ENCODE results near the gene DR1. TPM values are rescaled to one million over a fixed set of nuclear protein-coding genes. Genes with fewer than 3 reads are reported as not detected.

The DR1 gene
- total and polyA plus RNA-seq, 8 donors: 54.7 to 65.8 (median 60.2) TPM

- intact Hi-C loops (cut with DNase I): no loop called here
- ATAC-seq: no peak
These were observed 54.1 kb downstream of the DR1 start for GRCh38 chr1:93399781-93400180.

GRCh38 chr1:93408203-93408602, 62.5 kb downstream of the DR1 start:
- no peak for DNase-seq
- no peak for ATAC-seq
- Histone ChIP-seq H3K4me3 (no peak overlapping the region), H3K27ac (no peak overlapping the region), H3K4me1 (no peaks in the 10 kb centered on the region), H3K27me3 (no peaks in the 10 kb centered on the region), H3K36me3 (no peaks in the 10 kb centered on the region), H3K9me3 (no peaks in the 10 kb centered on the region)
- TF ChIP-seq CTCF (IDR thresholded peaks at IDR 0.05): no peak
- intact Hi-C loops (cut with DNase I): no loop called here

More at GRCh38 chr1:93399781-93400180, 54.1 kb downstream of the DR1 start:
- no peaks in the 10 kb centered on the region for H3K36me3 ChIP-seq
- H3K27ac ChIP-seq: no peak overlapping the region
- TF ChIP-seq CTCF (IDR thresholded peaks at IDR 0.05): no peak
- no peak for DNase-seq
- H3K4me3 ChIP-seq: no peak overlapping the region
- H3K9me3 ChIP-seq: no peaks in the 10 kb centered on the region
- H3K27me3 ChIP-seq: no peaks in the 10 kb centered on the region
- H3K4me1 ChIP-seq: no peaks in the 10 kb centered on the region

- no peak for TF ChIP-seq CTCF (IDR thresholded peaks at IDR 0.05)
- no peak overlapping the region for H3K4me3 ChIP-seq
- ATAC-seq (no peak), DNase-seq (no peak)
- no peaks in the 10 kb centered on the region for H3K9me3 ChIP-seq
- H3K27me3 ChIP-seq: no peaks in the 10 kb centered on the region
- no peaks in the 10 kb centered on the region for H3K36me3 ChIP-seq
- peaks cover 0 to 5% of the 10 kb centered on the region in 2 donors for H3K4me1 ChIP-seq
- intact Hi-C loops (cut with DNase I): no loop called here
- no peak overlapping the region for H3K27ac ChIP-seq
These were observed 65.3 kb downstream of the DR1 start for GRCh38 chr1:93411000-93411399.

GRCh38 chr1:93414749-93415148, 69.0 kb downstream of the DR1 start:
- DNase-seq (no peak), ATAC-seq (no peak)
- no peak overlapping the region for H3K4me3 ChIP-seq
- H3K9me3 ChIP-seq: no peaks in the 10 kb centered on the region
- H3K4me1 ChIP-seq: peaks cover 0 to 5% of the 10 kb centered on the region in 2 donors
- intact Hi-C loops (cut with DNase I): no loop called here
- TF ChIP-seq CTCF (IDR thresholded peaks at IDR 0.05): no peak
- H3K36me3 ChIP-seq: no peaks in the 10 kb centered on the region
- no peaks in the 10 kb centered on the region for H3K27me3 ChIP-seq
- H3K27ac ChIP-seq: no peak overlapping the region

GRCh38 chr1:93415296-93415695, 69.6 kb downstream of the DR1 start:
- H3K27me3 ChIP-seq: no peaks in the 10 kb centered on the region
- H3K36me3 ChIP-seq: no peaks in the 10 kb centered on the region
- H3K4me1 ChIP-seq: peaks cover 0 to 5% of the 10 kb centered on the region in 2 donors
- H3K4me3 ChIP-seq: no peak overlapping the region
- no peak overlapping the region for H3K27ac ChIP-seq
- TF ChIP-seq CTCF (IDR thresholded peaks at IDR 0.05): no peak
- intact Hi-C loops (cut with DNase I): no loop called here
- DNase-seq: no peak
- ATAC-seq: no peak
- no peaks in the 10 kb centered on the region for H3K9me3 ChIP-seq

All from left lung (tissue), 10 donors.